Endothelial cell of umbilical vein (primary cell): ENCODE measurements around the gene CDC7.

Experiments used
- CTCF ChIP-seq, 2 donors: IDR thresholded peaks; 1 replicate in 1 of 2; 2 replicates in 1 of 2; pipeline ENCODE4 v1.5.1; 2011; ENCODE audit warnings: low read length in 2 of 2, mild to moderate bottlenecking in 2 of 2, moderate library complexity in 2 of 2, control low read depth in 1 of 2, inconsistent platforms in 1 of 2, low read depth in 1 of 2; ENCODE audit not compliant: insufficient read depth in 1 of 2; ENCODE audit errors: extremely low read depth in 1 of 2
- EZH2 ChIP-seq: IDR thresholded peaks from 2 replicates; pipeline ENCODE4 v1.6.1; 2012; ENCODE audit warnings: borderline replicate concordance, low read depth, mild to moderate bottlenecking, moderate library complexity, low read length, inconsistent platforms; ENCODE audit not compliant: severe bottlenecking
- GATA2 ChIP-seq: IDR thresholded peaks from 2 replicates; pipeline ENCODE4 v1.7.0; 2011; ENCODE audit warnings: low read depth, mild to moderate bottlenecking, moderate library complexity, mixed read lengths, low read length; ENCODE audit not compliant: insufficient read length, insufficient read depth
- JUN ChIP-seq: IDR thresholded peaks from 2 replicates; pipeline ENCODE4 v1.6.1; 2011; ENCODE audit warnings: borderline replicate concordance, low read depth; ENCODE audit not compliant: insufficient read length, insufficient read depth
- MYC ChIP-seq: IDR thresholded peaks from one replicate; pipeline ENCODE4 v1.6.1; 2011; ENCODE audit warnings: mild to moderate bottlenecking, low read depth, low read length
- POLR2A ChIP-seq: IDR thresholded peaks from 2 replicates; pipeline ENCODE4 v1.6.1; 2012; ENCODE audit warnings: low read depth, mild to moderate bottlenecking, control low read depth, low read length
- POLR2AphosphoS5 ChIP-seq: IDR thresholded peaks from 2 replicates; pipeline ENCODE4 v1.6.1; 2012; ENCODE audit warnings: low read depth, mild to moderate bottlenecking, control low read depth, low read length, moderate library complexity; ENCODE audit not compliant: insufficient read depth
- TF ChIP-seq, protein P1 (sequence below): IDR thresholded peaks from 2 replicates; pipeline ENCODE4 v1.6.1; 2011; ENCODE audit not compliant: insufficient read depth, insufficient read length

DNA sequence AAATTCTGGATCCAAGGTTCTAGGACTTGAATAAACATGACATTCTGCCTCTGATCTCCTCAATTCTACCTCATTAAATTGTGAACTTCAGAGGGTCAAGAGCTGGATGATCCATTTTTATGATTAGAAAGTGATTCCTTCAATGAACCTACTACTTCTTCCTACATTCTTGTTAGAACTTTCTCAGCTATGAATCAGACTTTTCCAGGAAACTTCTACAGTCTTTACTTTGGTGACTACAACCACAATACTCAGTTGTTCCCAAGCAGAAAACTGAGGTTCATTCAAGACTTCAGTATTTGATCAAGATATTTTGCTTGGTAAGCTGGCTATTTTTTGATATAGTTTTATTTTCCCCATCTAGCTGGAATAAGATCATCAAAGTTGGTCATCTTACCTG lies 51.4 kb downstream of the CDC7 start:
- TF ChIP-seq POLR2AphosphoS5 (no peak), GATA2 (no peak), CTCF (IDR thresholded peaks at IDR 0.05; ENCODE audit: extremely low read depth in 1 of 2, insufficient read depth in 1 of 2, low read depth in 1 of 2, low read length in 2 of 2) (no peak), JUN (no peak), EZH2 (no peak), POLR2A (no peak), MYC (no peak)
- TF ChIP-seq, protein P1, sequence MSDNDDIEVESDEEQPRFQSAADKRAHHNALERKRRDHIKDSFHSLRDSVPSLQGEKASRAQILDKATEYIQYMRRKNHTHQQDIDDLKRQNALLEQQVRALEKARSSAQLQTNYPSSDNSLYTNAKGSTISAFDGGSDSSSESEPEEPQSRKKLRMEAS = no peak
